Activated CD8-positive, alpha-beta memory T cell treated with anti-CD3 and anti-CD28 coated beads, Interleukin-2, amount 50 U/mL, for 24 hours (primary cell): ENCODE results near the gene CCDC27.
A peak's percentile ranks its signal among the peaks of the same experiment; 100 is the strongest.
"Not testable (repeated sequence)": the region's sequence is repeated elsewhere in the genome, so short reads cannot be mapped to it uniquely, and the experiment has no call there.

Experiments
- DNase-seq: peaks from one replicate; pipeline ENCODE4 v3.0.0-alpha.2; 2020; ENCODE audit errors: extremely low read depth

Gene CCDC27

DNA sequence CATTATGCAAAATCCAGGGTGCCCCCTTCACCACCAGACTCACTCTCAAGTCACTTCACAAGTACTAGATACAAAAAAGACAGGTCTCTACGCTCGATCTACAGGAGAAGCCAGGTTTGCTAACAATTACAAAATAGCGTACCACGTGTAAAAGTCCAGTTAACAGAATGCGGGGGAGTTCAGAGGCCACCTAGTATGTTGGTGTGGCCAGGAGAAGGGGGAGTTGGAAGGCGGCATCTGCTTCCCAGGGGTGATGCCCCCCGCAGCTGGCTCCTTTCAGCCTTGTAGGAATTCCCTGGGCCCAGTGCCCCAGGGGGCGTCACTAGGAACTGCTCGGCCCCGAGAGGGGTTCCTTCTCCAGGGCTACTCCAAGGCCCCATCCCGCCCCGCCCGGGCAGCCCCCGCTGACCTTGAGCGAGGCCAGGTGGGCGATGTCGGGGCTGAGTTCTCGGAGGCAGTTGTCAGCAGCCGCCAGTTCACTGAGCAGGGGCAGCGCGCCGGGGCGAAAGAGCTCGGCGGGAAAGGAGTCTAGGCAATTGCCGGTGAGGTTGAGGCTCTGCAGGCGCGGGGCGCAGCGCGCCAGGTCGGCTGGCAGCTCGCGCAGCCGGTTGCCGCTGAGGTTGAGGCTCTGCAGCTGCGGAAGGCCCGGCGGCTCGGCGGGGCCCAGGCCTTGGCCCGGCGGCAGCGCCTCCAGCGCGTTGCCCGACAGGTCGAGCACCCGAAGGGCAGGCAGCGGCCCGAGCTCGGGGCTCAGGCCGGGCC, 43.4 kb downstream of the CCDC27 start:
- DNase-seq, result no peak

DNA sequence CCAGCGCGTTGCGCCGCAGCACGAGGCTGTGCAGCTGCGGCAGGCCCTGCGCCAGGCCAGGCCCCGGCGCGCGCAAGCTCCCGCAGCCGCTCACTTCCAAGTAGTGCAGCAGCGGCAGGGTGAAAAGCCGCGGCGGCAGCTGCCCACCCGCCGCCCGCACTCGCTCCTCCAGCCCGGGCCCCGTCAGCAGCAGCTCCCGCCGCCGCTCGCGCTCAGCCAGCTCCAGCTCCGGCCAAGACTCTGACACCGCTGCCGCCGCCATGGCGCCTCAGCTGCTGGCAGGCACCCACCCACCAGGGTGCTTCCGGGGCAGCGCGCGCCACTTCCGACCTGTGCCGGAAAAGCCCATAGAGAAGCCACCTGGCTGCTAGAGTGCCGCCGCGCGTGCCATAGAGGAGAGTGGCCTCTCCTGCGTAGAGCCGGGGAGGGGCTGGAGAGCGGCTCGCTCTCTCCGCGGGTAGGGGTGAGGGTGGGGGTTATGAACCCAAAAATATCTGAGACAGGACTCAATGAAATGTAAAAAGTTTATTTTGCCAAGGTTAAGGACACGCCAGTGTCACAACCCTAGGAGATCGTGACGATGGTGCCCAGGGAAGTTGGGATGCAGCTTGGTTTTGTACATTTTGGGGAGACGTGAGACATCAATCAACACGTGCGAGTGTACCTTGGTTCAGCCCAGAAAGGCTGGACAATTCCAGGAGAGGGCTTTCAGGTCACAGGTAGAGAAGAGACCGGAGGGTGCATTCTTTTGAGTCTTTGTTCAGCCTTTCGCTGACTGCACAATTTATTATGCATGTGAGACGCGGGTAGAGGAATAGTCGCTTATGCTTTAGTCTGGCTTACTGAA, 44.2 kb downstream of the CCDC27 start, which contains the start of gene LRRC47:
TSS of gene LRRC47 (minus strand) at position 284 of the 847 bp plus-strand sequence. CDS start at position 262, 22 bp downstream.
- peak; percentile 85 for DNase-seq

DNA sequence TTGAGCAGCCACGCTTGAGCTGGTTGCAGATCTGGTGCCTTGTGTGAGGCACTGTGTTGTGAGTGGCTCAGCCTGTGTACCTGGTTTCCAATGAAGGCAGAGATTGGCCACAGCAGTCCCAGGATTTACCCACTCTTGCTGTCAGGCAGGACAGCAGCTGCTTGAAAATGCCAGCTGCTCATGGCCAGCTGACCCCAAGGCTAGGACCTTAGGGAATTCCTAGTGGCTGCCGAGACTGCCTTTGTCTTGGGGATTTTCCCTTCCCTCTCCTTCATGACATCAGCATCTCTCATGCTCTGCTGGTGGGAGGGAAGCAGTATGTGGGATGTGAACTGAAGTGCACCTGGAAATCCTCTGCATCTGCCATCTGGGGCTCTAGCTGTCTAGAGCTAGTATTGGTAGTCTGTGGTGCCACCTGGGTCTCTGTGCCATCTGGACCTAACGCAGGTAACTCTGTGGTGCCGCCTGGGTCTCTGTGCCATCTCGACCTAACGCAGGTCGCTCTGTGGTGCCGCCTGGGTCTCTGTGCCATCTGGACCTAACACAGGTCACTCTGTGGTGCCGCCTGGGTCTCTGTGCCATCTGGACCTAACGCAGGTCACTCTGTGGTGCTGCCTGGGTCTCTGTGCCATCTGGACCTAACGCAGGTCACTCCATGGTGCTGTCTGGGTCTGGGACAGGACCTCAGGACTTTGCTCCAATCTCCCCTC, 47.9 kb downstream of the CCDC27 start:
- DNase-seq, result no peak

- DNase-seq, result not testable (repeated sequence)
Observed at GRCh38 chr1:3800795-3801194, 48.5 kb downstream of the CCDC27 start.

DNA sequence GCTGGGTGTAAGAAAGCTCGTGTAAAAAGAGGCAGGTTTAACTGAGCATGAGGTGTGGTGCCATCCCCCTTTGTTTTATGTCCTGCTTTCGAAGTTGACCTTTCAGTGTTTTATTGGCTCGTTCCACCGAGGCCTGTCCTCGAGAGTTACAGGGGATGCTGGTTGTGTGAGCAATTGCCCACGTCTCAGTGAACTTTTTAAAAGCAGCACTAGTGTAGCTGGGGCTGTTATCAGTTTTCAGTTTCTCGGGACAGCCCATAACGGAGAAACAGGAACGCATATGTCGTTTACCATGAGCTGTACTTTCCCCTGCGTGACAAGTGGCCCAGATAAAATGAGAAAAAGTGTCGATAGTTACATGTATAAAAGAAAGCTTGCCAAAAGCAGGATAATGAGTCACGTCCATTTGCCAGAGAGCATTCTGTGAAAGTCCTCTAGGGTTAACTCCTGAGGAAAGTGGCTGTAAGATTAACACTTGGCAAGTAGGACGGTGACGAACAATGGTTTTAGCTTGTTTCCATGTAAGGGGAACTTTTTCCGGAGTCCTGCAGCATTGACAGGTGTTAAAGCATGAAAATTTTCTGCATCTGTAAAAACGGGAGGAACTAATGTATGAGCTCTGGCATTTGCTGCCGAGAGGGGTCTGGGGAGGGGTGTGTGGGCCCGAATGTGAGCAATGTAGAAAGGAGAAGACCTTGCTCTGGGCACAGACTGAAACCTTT, 51.8 kb downstream of the CCDC27 start:
- no peak for DNase-seq

GRCh38 chr1:3804627-3804944, 52.3 kb downstream of the CCDC27 start:
- not testable (repeated sequence) for DNase-seq

GRCh38 chr1:3805038-3805437, 52.8 kb downstream of the CCDC27 start:
- no peak for DNase-seq

GRCh38 chr1:3807769-3808168, 55.5 kb downstream of the CCDC27 start:
- no peak for DNase-seq

- DNase-seq, result no peak
Observed at GRCh38 chr1:3809680-3810079, 57.4 kb downstream of the CCDC27 start.

DNA sequence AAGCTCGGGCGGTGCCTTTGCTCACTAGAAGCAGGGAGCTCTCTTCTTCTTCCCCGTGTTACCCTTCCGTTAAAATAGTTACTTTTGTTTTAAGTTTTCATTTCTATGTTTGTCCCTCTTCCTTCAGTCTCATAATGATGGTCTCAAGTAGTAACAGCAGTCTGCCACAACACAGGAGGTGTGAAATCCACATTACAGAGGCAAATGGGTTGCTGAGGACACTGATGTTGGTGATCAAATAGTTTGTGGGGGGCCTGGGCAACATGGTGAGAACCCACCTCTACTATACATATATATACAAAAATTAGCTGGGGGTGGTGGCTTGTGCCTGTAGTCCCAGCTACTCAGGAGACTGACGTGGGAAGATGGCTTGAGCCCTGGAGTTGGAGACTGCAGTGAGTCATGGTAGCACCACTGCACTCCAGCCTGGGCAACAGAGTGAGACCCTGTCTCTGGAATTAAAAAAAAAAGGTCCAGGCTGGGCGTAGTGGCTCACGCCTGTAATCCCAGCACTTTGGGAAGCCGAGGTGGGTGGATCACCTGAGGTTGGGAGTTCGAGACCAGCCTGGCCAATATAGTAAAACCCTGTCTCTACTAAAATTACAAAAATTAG, 58.0 kb downstream of the CCDC27 start:
- not testable (repeated sequence) for DNase-seq

DNA sequence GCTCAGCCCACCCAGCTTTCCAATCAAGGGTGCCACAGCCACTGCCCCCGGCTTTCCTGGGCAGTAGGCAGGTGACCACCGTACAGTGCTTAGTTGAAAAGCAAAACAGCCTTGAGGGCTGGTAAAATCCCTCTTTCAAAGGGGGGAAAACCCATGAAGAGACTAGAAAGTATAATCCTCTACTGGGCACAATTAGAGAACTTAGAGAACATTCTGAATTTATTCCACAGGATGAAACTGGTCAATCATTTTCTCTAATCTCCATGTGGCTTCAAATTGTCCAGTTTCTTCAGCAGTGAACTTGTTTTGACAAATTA, 59.3 kb downstream of the CCDC27 start:
- no peak for DNase-seq

- DNase-seq, result no peak
Observed at GRCh38 chr1:3814065-3814464, 61.8 kb downstream of the CCDC27 start.

DNA sequence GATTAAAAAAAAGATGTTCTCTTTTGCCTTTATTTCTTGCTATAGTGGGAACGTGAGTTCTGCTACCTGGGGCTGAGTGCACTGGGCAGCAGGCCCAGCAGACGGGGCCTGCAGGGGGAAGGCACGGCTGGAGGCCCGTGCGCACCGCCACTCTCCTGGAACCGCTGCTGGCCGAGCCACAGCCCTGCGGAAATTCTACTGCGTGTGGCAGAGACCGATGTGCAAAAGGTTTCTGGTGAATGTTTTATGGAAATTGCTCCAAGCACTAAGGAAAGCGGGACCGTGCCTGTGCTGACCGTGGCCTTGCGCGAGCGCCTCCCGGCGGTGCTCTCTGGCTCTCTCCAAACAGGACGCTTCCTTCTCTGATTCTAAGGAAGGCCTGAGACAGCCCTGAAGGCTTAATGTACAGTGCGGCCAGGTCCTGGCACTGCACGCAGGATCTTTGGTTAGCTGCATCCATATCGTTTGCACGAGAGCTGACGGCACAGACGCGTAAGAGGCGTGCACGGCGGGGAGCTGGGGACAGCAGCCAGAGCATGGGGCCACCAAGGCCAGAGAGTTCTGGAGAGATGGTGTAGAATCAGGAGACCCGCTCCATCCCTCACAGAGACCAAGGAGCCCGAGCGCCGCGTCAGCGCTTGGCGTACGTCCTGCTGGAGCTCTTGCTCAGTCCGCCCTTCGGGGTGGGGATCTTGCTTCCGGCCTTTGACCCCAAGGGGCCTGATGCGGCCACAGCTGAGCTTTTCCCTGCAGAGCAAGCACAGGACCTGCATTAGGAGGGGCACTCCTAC, 62.7 kb downstream of the CCDC27 start:
- DNase-seq, result no peak

DNA sequence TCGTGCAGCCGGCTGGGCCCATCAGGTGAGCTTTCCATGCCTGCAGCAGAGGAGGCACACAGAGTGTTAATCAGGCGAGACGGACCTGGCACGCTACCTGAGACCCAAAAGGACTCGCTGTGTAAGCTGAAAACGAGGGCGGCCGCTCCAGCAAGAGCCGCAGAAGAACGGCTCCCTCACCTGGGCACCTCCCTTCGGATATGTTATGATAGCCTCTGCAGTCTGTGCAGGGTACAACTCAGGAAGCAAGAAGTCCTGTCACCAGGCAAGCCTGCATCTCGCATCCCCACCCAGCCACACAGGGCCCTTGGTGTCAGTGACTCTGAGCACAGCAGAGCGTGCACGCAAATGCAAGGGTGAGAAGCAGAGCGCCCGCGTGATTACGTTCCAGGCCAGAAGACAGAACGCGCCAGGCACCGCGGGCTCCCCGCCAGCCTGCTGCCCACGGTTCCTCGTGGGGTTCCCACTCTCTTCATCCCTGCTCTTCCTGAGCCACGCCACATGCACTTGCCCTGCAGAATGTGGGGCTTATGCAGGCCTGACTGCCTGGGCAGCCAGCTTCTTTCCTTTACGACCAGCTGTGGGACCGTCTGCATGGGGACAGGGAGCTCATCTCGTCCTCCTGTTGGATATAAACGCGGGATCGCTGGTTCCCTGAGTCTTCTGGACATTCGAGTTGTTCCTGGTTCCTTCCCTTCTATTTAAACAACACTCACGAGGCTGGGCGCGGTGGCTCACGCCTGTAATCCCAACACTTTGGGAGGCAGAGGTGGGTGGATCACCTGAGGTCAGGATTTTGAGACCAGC, 64.3 kb downstream of the CCDC27 start:
- DNase-seq, result no peak

DNA sequence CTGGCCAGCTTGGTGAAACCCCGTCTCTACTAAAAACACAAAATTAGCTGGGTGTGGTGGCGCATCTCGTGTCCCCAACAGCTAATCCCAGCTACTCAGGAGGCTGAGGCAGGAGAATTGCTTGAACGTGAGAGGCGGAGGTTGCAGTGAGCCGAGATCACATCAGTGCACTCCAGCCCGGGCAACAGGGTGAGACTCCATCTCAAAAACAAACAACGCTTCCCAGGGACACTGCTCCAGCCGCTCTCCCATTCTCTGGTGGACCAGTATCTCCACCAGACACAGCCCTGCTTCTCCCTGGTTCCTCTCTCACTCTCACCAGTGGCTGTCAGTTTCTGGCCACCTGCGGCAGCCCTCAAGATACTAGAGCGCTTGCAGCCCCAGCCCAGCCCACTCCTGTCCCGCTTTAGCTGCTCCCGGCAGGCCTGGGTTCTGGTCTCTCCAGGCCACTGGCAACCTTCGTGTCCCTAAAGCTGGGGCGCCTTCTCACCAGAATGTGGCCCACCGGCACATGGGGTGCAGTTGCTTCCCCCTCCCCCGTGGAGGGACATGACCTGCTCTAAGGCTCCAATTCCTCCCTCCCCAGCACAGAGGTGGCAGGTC, 65.0 kb downstream of the CCDC27 start:
- no peak for DNase-seq

DNA sequence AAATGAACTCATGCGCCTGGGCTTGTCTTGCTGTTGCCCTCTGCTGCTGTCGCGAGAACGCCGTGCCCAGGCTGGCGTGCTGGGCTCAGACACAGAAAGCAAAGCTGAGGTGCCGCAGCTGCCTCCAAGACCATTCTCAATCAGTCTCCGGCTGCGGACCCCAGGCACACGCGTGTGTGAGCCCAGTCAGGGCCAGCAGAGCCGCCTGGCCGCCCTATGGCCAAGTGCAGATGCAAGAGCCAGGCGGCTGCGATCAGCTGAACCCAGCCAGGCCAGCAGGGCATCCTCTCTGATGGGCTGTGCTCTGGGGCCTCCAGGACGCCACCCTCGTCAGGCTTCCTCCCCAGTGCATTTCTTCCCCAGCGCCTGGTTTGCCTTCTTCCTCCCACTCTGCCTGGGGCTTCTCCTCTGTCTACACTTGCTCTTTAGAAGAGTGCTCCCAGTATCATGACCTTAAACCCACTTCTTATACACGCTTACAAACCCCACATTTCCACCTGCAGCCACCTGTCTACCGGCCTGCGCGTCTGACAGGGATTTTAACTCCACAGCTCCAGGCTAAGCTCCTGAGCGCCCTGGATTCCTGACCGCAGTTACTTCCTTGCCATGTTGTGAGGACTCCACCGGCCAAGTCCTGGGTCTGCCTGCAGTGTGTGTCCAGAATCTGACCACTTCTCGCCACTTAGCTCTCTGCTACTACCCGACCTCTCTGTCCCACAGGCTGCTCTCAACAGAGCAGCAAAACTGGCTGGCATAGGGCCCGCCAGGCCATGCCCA, 65.8 kb downstream of the CCDC27 start:
- no peak for DNase-seq

- no peak for DNase-seq
Observed at GRCh38 chr1:3819771-3820200, 67.5 kb downstream of the CCDC27 start.

DNA sequence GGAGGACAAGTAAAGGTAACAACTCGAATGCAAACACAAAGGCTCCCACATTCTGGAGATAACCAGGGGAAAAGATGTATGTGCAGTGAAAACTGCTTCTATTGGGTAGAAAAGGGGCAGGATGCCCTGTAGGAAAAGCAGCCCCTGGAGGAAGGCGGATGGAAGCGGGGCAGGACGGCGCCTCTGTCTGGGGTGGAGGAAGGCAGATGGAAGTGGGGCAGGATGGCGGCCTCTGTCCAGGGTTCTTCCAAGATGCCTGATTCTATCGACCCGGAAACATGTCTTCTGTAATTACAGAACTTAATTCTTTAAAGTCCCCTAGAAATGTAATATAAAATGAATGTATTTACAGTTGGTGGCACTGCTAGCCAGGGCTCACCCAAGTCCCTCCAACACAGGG, 68.1 kb downstream of the CCDC27 start:
- no peak for DNase-seq

DNA sequence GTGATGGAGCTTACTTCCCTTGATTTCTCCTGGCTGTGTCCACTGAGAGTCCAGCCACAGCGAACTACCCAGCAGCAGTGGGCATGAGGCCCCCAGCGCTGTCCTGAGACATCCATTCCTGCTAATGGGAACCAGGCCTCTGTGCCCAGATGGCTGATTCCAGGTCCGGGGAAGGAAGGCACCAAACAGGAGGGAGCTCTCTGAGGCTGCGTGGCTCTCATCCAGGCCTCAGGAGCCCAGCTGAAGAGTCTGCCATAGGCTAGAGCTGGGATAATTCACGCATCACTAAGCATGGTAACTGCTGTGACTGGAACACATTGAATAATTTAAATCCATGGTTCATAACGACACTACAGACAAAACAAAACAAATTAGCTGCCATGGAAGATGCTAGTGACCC, 68.8 kb downstream of the CCDC27 start:
- no peak for DNase-seq
